T-cell (primary cell): ENCODE data around the gene KHK. TPM values are rescaled to one million over a fixed set of nuclear protein-coding genes. Genes with fewer than 3 reads are reported as not detected.

Source experiments
- ATAC-seq, 4 experiments: fragments of 200-7000 bp in 3 of 4; fragments of 150-1000 bp in 1 of 4; cut with Tn5 transposase; replicated peaks in 1 of 4; 1 replicate in 3 of 4; 2 replicates in 1 of 4; pipeline ENCODE4 v1.10.0; 2021; ENCODE audit warnings: moderate library complexity in 3 of 4, mild to moderate bottlenecking in 2 of 4, moderate number of reproducible peaks in 1 of 4
- CTCF ChIA-PET, 2 donors: fragments of 300-600 bp; sonication (Branson Sonifier 250); formaldehyde crosslinking; loops; one replicate each; lab custom pipeline; 2022; ENCODE audit warnings: antibody characterized with exemption in 2 of 2; lab: Charles Lee
- POLR2A ChIA-PET, 2 donors: fragments of 300-600 bp; sonication (Branson Sonifier 250); formaldehyde crosslinking; loops; one replicate each; lab custom pipeline; 2022; ENCODE audit warnings: antibody characterized with exemption in 2 of 2; lab: Charles Lee
- DNase-seq, 35 experiments: peaks; one replicate each; pipeline versions ENCODE4 v3.0.0 to v3.0.0-alpha.2; 2013 to 2023
- H3K27ac ChIP-seq: one replicate; pipeline ENCODE4 v1.5.1; 2013; ENCODE audit warnings: low read length
- H3K27me3 ChIP-seq, 2 experiments: replicated peaks in 1 of 2; 1 replicate in 1 of 2; 2 replicates in 1 of 2; pipeline versions ENCODE4 v1.6.1 to v1.7.0; 2013; ENCODE audit warnings: low read length in 1 of 2, mixed read lengths in 1 of 2; ENCODE audit not compliant: control insufficient read depth in 2 of 2, insufficient read depth in 2 of 2; ENCODE audit errors: extremely low read depth in 1 of 2
- H3K36me3 ChIP-seq, 2 donors: 1 replicate in 1 of 2; 2 replicates in 1 of 2; pipeline versions ENCODE4 v1.6.1 to v1.7.0; 2013; ENCODE audit warnings: low read length in 1 of 2; ENCODE audit not compliant: control insufficient read depth in 2 of 2, insufficient read depth in 1 of 2; ENCODE audit errors: extremely low read depth in 1 of 2
- H3K4me1 ChIP-seq, 2 experiments: 1 replicate in 1 of 2; 2 replicates in 1 of 2; pipeline versions ENCODE4 v1.6.1 to v1.7.0; 2013; ENCODE audit warnings: low read length in 2 of 2, mixed read lengths in 1 of 2; ENCODE audit not compliant: insufficient read depth in 2 of 2, control insufficient read depth in 1 of 2; ENCODE audit errors: extremely low read depth in 1 of 2
- H3K4me3 ChIP-seq, 2 donors: 1 replicate in 1 of 2; 2 replicates in 1 of 2; pipeline versions ENCODE4 v1.5.1 to v1.7.0; 2013; ENCODE audit warnings: mild to moderate bottlenecking in 2 of 2, low read length in 1 of 2, moderate library complexity in 1 of 2; ENCODE audit not compliant: control insufficient read depth in 1 of 2; ENCODE audit errors: extremely low read depth in 1 of 2
- H3K9me3 ChIP-seq: 2 replicates; pipeline ENCODE4 v1.7.0; 2013
- H3K27ac Mint-ChIP-seq, 2 donors: one replicate each; pipeline ENCODE4 v1.8.0; 2020 to 2021; ENCODE audit warnings: mild to moderate bottlenecking in 2 of 2, mixed read lengths in 2 of 2
- H3K27me3 Mint-ChIP-seq, 2 donors: one replicate each; pipeline ENCODE4 v1.8.0; 2021 to 2022; ENCODE audit warnings: mixed read lengths in 2 of 2
- H3K36me3 Mint-ChIP-seq: one replicate; pipeline ENCODE4 v1.8.0; 2021; ENCODE audit warnings: mixed read lengths
- H3K4me1 Mint-ChIP-seq, 3 donors: one replicate each; pipeline ENCODE4 v1.8.0; 2020 to 2022; ENCODE audit warnings: mixed read lengths in 3 of 3, mild to moderate bottlenecking in 1 of 3
- H3K4me3 Mint-ChIP-seq, 3 donors: one replicate each; pipeline ENCODE4 v1.8.0; 2020 to 2022; ENCODE audit warnings: mild to moderate bottlenecking in 3 of 3, mixed read lengths in 3 of 3, moderate library complexity in 3 of 3
- H3K9me3 Mint-ChIP-seq, 3 donors: one replicate each; pipeline ENCODE4 v1.8.0; 2020 to 2022; ENCODE audit warnings: mixed read lengths in 3 of 3
- WGBS: methylation state at CpG from one replicate; pipeline ENCODE4 v1.1.5; 2013; ENCODE audit warnings: missing lambda C conversion rate; ENCODE audit not compliant: insufficient coverage; 5-methylcytosine and 5-hydroxymethylcytosine counted together
- total RNA-seq, 35 experiments: library from RNA in 6 of 35; stranded (reverse) in 6 of 35; fragments of 120-200 nt in 1 of 35; gene quantifications; one replicate each; pipeline versions ENCODE4 v1.2.1 to v1.2.4 and lab custom pipeline; 2013 to 2026

Gene KHK
- total RNA-seq, 5 donors from 2014 or later (not counting 1 experiment from before 2014, with no cell fraction given) = 3.7 to 9.1 (median 6.7) TPM

DNA sequence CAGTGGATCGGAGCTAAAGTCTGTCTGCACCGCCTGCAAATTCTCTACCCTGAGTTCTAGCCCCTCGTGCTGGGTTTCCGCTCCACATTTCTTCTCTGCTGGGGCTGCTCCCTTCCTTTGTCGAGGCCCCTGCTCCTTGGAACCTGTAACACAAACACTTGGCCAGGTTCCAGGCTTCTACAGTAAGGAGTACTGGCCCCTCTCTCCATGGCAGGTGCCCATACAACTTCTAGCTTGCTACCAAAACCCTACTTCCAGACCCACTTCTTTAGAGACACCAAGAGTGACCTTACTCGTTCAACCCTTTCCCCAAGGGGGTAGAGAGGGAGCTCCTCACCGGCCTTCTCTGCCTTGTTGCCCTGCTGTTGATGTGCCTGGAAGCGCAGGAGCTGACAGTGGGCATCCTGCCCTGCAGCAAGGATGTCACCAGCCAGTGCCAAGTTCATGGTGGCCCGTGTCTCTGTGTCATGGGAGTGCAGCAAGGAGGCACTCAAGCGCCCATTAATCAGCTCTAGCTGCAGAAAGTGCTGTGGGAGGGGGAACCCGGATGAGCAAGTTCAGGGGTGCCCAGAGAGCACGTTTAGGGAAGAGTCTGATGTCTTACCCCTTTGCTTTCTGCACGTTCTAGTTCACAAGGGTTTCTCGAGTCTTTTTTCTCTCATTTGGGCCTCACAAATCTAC, 46.8 kb downstream of the KHK start:
- H3K4me3 ChIP-seq = peak overlapping the region; percentile 85 to 93
- H3K4me3 Mint-ChIP-seq = peak overlapping the region; percentile 91 to 94 (median 93)
- H3K36me3 Mint-ChIP-seq = peaks cover 13% of the 10 kb centered on the region
- H3K4me1 Mint-ChIP-seq = peaks cover 25 to 33% (median 31%) of the 10 kb centered on the region in 3 donors
- H3K27me3 Mint-ChIP-seq = no peaks in the 10 kb centered on the region
- 75% methylated on average over 9 of the region's 14 CpGs for WGBS
- H3K9me3 ChIP-seq = no peaks in the 10 kb centered on the region
- peaks cover 9 to 27% of the 10 kb centered on the region in 2 experiments for H3K4me1 ChIP-seq
- H3K9me3 Mint-ChIP-seq = no peaks in the 10 kb centered on the region
- POLR2A ChIA-PET = interaction anchor here in 1 of 2 donors (0.6 to 1.0 kb wide), 2 partner anchors 9 to 361 kb away, joined by 3 to 5 read pairs; no protein-coding TSS in a partner anchor
- peak overlapping the region; percentile 61 for H3K27ac ChIP-seq
- H3K36me3 ChIP-seq = peaks cover 24 to 34% of the 10 kb centered on the region in 2 donors
- no peaks in the 10 kb centered on the region for H3K27me3 ChIP-seq
- CTCF ChIA-PET = interaction anchor here in 1 of 2 donors (1.0 to 2.0 kb wide), 2 partner anchors 10 to 52 kb away, joined by 4 to 9 read pairs; partner anchors contain the start of gene ABHD1
- peak in 3 of 35 experiments; percentile 9 to 36 (median 22) for DNase-seq
- no peak for ATAC-seq
- H3K27ac Mint-ChIP-seq = peak overlapping the region; percentile 39 to 71

- under 1% methylated on average over 85 of the region's 86 CpGs for WGBS
- Histone ChIP-seq H3K36me3 (peaks cover 24 to 34% of the 10 kb centered on the region in 2 donors), H3K27ac (peak within 1 kb of the TSS; percentile 61), H3K9me3 (no peaks in the 10 kb centered on the region), H3K4me1 (peaks cover 9 to 27% of the 10 kb centered on the region in 2 experiments), H3K27me3 (no peaks in the 10 kb centered on the region), H3K4me3 (peak within 1 kb of the TSS; percentile 85 to 93)
- Mint-ChIP-seq H3K9me3 (no peaks in the 10 kb centered on the region), H3K36me3 (peaks cover 13% of the 10 kb centered on the region), H3K4me3 (peak within 1 kb of the TSS; percentile 91 to 94 (median 93)), H3K27ac (peak within 1 kb of the TSS; percentile 90 to 97), H3K27me3 (no peaks in the 10 kb centered on the region), H3K4me1 (peaks cover 25 to 33% (median 31%) of the 10 kb centered on the region in 3 donors)
- CTCF ChIA-PET = interaction anchor here in 1 of 2 donors (1.0 to 2.0 kb wide), 2 partner anchors 11 to 53 kb away, joined by 4 to 9 read pairs; partner anchors contain the start of gene ABHD1
- ATAC-seq (peak; percentile 96 to 99 (median 98)), DNase-seq (peak; percentile 91 to 99 (median 96))
- POLR2A ChIA-PET = interaction anchor here in 1 of 2 donors (1.0 kb wide), 1 partner anchor 10 kb away, joined by 5 read pairs; no protein-coding TSS in a partner anchor
Measured at GRCh38 chr2:27133905-27134780, 47.6 kb downstream of the KHK start, which contains the start of gene PREB. TSS of gene PREB (minus strand) at chr2:27134636. CDS start at chr2:27134421, 215 bp downstream.

- no peaks in the 10 kb centered on the region for H3K27me3 ChIP-seq
- peaks cover 24 to 30% of the 10 kb centered on the region in 2 donors for H3K36me3 ChIP-seq
- ChIA-PET CTCF (no interaction called here), POLR2A (no interaction called here)
- Mint-ChIP-seq H3K36me3 (peaks cover 13% of the 10 kb centered on the region), H3K9me3 (no peaks in the 10 kb centered on the region), H3K4me3 (peak overlapping the region; percentile 91 to 94 (median 93)), H3K27ac (peak overlapping the region; percentile 61 to 68), H3K4me1 (peaks cover 25 to 33% (median 31%) of the 10 kb centered on the region in 3 donors), H3K27me3 (no peaks in the 10 kb centered on the region)
- no peak overlapping the region for H3K27ac ChIP-seq
- H3K4me3 ChIP-seq = peak overlapping the region; percentile 85 to 93
- H3K9me3 ChIP-seq = no peaks in the 10 kb centered on the region
- peaks cover 9 to 27% of the 10 kb centered on the region in 2 experiments for H3K4me1 ChIP-seq
- no peak for ATAC-seq
- WGBS = 52% methylated on average over 18 of the region's 33 CpGs
- DNase-seq = no peak
Measured at GRCh38 chr2:27134781-27135477, 48.4 kb downstream of the KHK start.

- Histone ChIP-seq H3K27ac (no peak overlapping the region), H3K9me3 (no peaks in the 10 kb centered on the region), H3K27me3 (no peaks in the 10 kb centered on the region), H3K36me3 (peaks cover 24 to 25% of the 10 kb centered on the region in 2 donors), H3K4me3 (no peak overlapping the region), H3K4me1 (peaks cover 9 to 27% of the 10 kb centered on the region in 2 experiments)
- Mint-ChIP-seq H3K4me3 (peak overlapping the region; percentile 91 to 94 (median 93)), H3K9me3 (no peaks in the 10 kb centered on the region), H3K27ac (peak overlapping the region; percentile 61 to 68), H3K36me3 (peaks cover 13% of the 10 kb centered on the region), H3K4me1 (peaks cover 25 to 33% (median 31%) of the 10 kb centered on the region in 3 donors), H3K27me3 (no peaks in the 10 kb centered on the region)
- CTCF ChIA-PET = no interaction called here
- 75% methylated on average over 6 of the region's 12 CpGs for WGBS
- POLR2A ChIA-PET = interaction anchor here in 1 of 2 donors (1.4 kb wide), 1 partner anchor 12 kb away, joined by 6 read pairs; the partner anchor contains the start of gene ABHD1
- ATAC-seq (no peak), DNase-seq (no peak)
Measured at GRCh38 chr2:27135478-27135955, 48.9 kb downstream of the KHK start.

DNA sequence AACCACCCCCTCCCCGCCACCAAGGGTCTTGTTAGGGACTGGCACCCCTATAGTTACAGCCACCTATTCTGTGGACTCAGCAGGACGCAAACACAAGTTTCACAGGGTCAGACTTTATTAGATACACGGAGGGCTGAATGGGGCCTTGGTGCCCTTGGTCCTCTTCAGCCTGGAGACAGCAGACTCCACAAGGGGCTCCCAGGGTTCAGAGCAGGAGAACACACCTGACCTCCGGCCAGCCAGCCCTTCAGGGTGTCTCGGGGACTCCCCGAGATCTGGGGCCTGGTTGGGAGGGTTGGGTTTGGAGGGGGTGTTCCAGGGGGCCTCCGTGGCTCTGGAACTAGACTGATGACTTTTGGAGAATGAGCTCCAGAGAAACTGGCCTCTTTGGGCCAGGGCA, 50.2 kb downstream of the KHK start:
- ChIA-PET CTCF (interaction anchor here in 1 of 2 donors (0.7 kb wide), 1 partner anchor 34 kb away, joined by 3 read pairs; no protein-coding TSS in a partner anchor), POLR2A (interaction anchor here in 1 of 2 donors (0.7 to 1.4 kb wide), 3 partner anchors 13 to 96 kb away, joined by 6 to 8 read pairs (median 8); partner anchors contain the start of gene ABHD1)
- no peak overlapping the region for H3K27ac ChIP-seq
- H3K4me3 ChIP-seq = no peak overlapping the region
- H3K27ac Mint-ChIP-seq = no peak overlapping the region
- H3K9me3 Mint-ChIP-seq = no peaks in the 10 kb centered on the region
- peaks cover 13% of the 10 kb centered on the region in 2 donors for H3K36me3 ChIP-seq
- ATAC-seq = no peak
- H3K4me1 Mint-ChIP-seq = peaks cover 22 to 26% (median 25%) of the 10 kb centered on the region in 3 donors
- DNase-seq = no peak
- H3K36me3 Mint-ChIP-seq = peaks cover 7% of the 10 kb centered on the region
- H3K4me3 Mint-ChIP-seq = no peak overlapping the region
- H3K27me3 ChIP-seq = no peaks in the 10 kb centered on the region
- WGBS = 94% methylated on average over 4 of the region's 7 CpGs
- H3K4me1 ChIP-seq = peaks cover 9 to 27% of the 10 kb centered on the region in 2 experiments
- H3K9me3 ChIP-seq = no peaks in the 10 kb centered on the region
- no peaks in the 10 kb centered on the region for H3K27me3 Mint-ChIP-seq
